ENCODE results near the gene ATOH8. TPM values are rescaled to one million over a fixed set of nuclear protein-coding genes. Genes with fewer than 3 reads are reported as not detected.

The ATOH8 gene
- total RNA-seq, 4 donors from 2014 or later: 34.5 to 79.5 (median 59.6) TPM

DNA sequence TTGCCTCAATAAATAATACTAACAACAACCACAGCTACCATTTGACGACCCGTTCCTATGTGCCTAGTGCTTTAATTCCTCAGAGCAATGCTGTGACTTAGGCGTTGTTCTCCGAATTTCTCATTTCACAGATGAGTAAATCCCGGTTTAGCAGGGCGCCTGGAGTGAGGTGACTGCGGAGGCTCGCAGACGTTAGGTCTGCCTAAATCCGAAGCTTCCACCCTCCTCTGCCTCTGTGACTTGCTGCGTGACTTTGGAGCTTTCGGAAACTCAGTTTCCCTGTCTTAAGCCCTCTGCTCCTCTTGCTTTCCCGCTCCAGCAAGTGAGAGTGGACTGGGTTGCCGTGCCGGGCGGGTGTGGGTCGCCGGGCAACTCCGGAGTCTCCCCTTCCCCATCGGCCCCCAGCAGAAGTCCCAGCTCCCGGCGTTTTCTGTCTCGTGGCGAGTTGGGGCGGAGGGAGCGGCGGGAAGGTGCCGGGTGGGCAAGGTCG lies 711 bp upstream of the ATOH8 start:
- H3K4me1 ChIP-seq: peaks cover 0 to 93% (median 54%) of the 10 kb centered on the region in 3 donors

DNA sequence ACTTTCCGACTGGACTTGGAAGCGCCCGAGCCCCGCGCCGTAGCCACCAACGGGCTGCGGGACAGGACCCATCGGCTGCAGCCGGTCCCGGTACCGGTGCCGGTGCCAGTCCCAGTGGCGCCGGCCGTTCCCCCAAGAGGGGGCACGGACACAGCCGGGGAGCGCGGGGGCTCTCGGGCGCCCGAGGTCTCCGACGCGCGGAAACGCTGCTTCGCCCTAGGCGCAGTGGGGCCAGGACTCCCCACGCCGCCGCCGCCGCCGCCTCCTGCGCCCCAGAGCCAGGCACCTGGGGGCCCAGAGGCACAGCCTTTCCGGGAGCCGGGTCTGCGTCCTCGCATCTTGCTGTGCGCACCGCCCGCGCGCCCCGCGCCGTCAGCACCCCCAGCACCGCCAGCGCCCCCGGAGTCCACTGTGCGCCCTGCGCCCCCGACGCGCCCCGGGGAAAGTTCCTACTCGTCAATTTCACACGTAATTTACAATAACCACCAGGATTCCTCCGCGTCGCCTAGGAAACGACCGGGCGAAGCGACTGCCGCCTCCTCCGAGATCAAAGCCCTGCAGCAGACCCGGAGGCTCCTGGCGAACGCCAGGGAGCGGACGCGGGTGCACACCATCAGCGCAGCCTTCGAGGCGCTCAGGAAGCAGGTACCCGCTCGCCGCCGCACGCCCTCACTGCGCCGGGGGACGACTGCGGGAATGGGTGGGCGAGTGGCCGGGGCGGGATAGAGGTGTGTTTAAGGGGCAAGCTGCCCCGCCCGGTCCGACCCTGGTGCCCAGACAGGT lies 713 bp downstream of the ATOH8 start:
- Histone ChIP-seq H3K9me3 (no peaks in the 10 kb centered on the region), H3K27me3 (no peaks in the 10 kb centered on the region), H3K4me3 (peak overlapping the region; percentile 82 to 83), H3K36me3 (peaks cover 0 to 16% of the 10 kb centered on the region in 2 donors), H3K27ac (peak overlapping the region; percentile 10 to 89 (median 86)), H3K4me1 (peaks cover 0 to 93% (median 50%) of the 10 kb centered on the region in 3 donors)
- ATAC-seq: peak; percentile 17
- WGBS, 2 donors (ENCODE audit: low coverage in 1 of 2): 0% methylated on average over 1 of the region's 93 CpGs; no CpG with 5 or more reads in 1 of the 2 donors
- TF ChIP-seq EP300 (IDR thresholded peaks at IDR 0.05): no peak
- TF ChIP-seq, protein P1, sequence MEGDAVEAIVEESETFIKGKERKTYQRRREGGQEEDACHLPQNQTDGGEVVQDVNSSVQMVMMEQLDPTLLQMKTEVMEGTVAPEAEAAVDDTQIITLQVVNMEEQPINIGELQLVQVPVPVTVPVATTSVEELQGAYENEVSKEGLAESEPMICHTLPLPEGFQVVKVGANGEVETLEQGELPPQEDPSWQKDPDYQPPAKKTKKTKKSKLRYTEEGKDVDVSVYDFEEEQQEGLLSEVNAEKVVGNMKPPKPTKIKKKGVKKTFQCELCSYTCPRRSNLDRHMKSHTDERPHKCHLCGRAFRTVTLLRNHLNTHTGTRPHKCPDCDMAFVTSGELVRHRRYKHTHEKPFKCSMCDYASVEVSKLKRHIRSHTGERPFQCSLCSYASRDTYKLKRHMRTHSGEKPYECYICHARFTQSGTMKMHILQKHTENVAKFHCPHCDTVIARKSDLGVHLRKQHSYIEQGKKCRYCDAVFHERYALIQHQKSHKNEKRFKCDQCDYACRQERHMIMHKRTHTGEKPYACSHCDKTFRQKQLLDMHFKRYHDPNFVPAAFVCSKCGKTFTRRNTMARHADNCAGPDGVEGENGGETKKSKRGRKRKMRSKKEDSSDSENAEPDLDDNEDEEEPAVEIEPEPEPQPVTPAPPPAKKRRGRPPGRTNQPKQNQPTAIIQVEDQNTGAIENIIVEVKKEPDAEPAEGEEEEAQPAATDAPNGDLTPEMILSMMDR (IDR thresholded peaks at IDR 0.05): peak in 3 of 4 experiments; percentile 37 to 47 (median 41)
- TF ChIP-seq POLR2AphosphoS5 (IDR thresholded peaks at IDR 0.05): no peak

More for the DNA sequence above, 711 bp upstream of the ATOH8 start:
- Histone ChIP-seq H3K4me3 (peak overlapping the region; percentile 82 to 83), H3K9me3 (no peaks in the 10 kb centered on the region), H3K27ac (peak overlapping the region; percentile 10 to 89 (median 86)), H3K36me3 (peaks cover 0 to 3% of the 10 kb centered on the region in 2 donors), H3K27me3 (no peaks in the 10 kb centered on the region)
- WGBS, 2 donors (ENCODE audit: low coverage in 1 of 2): 39% methylated on average over 5 of the region's 29 CpGs; no CpG with 5 or more reads in 1 of the 2 donors
- ATAC-seq: no peak
- TF ChIP-seq POLR2A (IDR thresholded peaks at IDR 0.05): no peak
- TF ChIP-seq EP300 (IDR thresholded peaks at IDR 0.05): no peak

DNA sequence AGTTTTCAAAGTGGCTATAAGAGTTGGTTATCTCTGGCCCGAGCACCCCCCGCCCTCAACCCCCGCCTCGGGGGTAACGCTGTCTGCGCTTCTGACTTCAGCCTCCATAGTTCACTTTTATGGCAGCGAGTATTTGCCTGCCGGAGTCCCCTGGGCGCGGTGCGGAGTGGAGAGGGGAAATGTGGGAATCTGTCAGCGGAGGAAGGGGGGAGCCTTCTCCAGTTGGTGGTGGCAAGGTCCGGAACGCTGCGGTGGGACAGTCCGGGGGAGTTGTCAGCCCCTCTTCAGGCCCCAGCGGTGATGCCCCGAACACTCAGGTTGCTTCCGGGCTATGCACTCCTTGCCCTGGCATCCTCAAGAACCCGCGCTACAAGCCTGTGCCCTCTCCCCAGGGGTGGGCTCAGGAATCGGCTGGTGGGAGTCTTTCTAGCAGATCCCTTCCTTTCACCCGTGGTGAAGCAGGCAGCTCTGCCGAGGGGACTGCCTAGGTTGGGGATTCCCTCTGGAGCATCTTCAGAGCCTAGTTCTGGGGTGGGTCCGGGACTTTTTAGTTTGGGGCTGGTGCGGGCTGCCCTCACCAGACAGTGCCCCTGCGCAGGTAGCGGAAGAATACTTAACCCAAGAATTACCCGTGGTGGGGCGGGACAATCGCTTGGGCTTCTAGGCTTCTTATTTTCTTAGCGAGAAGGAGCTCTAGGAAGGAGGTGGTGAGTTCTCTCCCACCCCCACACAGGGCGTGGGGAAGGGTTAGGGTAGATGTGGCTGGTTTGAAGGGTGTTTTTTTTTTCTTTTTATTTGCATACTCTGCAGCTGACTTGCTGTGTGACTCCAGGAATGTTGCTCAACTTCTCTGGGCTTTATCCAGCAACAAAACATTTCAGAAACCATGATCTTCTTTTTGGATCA lies 1.6 kb downstream of the ATOH8 start:
- no peak for ATAC-seq
- TF ChIP-seq POLR2AphosphoS5 (IDR thresholded peaks at IDR 0.05): no peak
- TF ChIP-seq, protein P1 (IDR thresholded peaks at IDR 0.05): peak in 1 of 4 experiments; percentile 0
- Histone ChIP-seq H3K36me3 (peaks cover 0 to 20% of the 10 kb centered on the region in 2 donors), H3K4me1 (peaks cover 0 to 93% (median 43%) of the 10 kb centered on the region in 3 donors), H3K4me3 (peak overlapping the region; percentile 82 to 83), H3K27ac (peak overlapping the region in 3 of 4 donors; percentile 83 to 89 (median 88)), H3K27me3 (no peaks in the 10 kb centered on the region), H3K9me3 (no peaks in the 10 kb centered on the region)
- WGBS, 2 donors (ENCODE audit: low coverage in 1 of 2): 13 to 30% methylated on average over 2 to 11 of the region's 33 CpGs

DNA sequence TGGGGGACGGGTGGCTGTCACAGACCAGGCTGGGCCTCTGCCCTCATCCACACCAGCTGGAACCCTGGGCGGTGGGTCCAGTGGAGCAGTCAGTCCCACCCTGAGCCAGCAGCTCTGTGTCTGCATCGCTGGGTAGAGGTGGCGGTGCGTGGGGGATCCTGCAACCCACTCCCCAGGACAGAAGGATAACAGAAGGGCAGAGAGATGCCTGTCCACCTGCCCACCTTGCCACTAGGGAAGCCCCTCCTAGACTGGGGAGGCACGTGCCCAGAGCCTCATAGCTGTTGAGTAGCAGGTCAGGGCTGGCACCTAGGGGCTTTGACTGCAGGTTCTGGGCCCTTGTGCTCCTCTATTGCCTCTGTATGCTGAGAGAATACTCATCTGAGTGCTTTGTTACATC lies 2.4 kb downstream of the ATOH8 start:
- no peak for ATAC-seq
- Histone ChIP-seq H3K36me3 (peaks cover 0 to 22% of the 10 kb centered on the region in 2 donors), H3K4me3 (peak overlapping the region; percentile 82 to 83), H3K4me1 (peaks cover 0 to 93% (median 41%) of the 10 kb centered on the region in 3 donors), H3K9me3 (no peaks in the 10 kb centered on the region), H3K27me3 (no peaks in the 10 kb centered on the region), H3K27ac (peak overlapping the region in 2 of 4 donors; percentile 83 to 89)
- TF ChIP-seq POLR2AphosphoS5 (IDR thresholded peaks at IDR 0.05) (no peak), EP300 (IDR thresholded peaks at IDR 0.05) (no peak)
- TF ChIP-seq, protein P1 (IDR thresholded peaks at IDR 0.05): no peak
- WGBS, 2 donors (ENCODE audit: low coverage in 1 of 2): no CpG with 5 or more reads among the region's 6 CpGs
